Liver (tissue), 9 donors: ENCODE results near the gene ABCC11. TPM values are rescaled to one million over a fixed set of nuclear protein-coding genes. Genes with fewer than 3 reads are reported as not detected.

ENCODE experiments used
- DNase-seq: peaks from one replicate; pipeline ENCODE4 v3.0.0-alpha.2; 2017; ENCODE audit warnings: low spot score
- H3K27ac ChIP-seq, 2 donors: one replicate each; pipeline ENCODE4 v1.7.0; 2013; ENCODE audit warnings: inconsistent platforms in 2 of 2, low read length in 2 of 2, control low read depth in 1 of 2, low read depth in 1 of 2, mild to moderate bottlenecking in 1 of 2
- H3K27me3 ChIP-seq, 4 donors: one replicate each; pipeline versions ENCODE4 v1.6.1 to v1.7.0; 2013; ENCODE audit warnings: low read length in 3 of 4, inconsistent platforms in 1 of 4, mild to moderate bottlenecking in 1 of 4, moderate library complexity in 1 of 4; ENCODE audit not compliant: control insufficient read depth in 4 of 4, insufficient read depth in 4 of 4
- H3K36me3 ChIP-seq, 4 donors: one replicate each; pipeline versions ENCODE4 v1.6.1 to v1.7.0; 2013; ENCODE audit warnings: low read length in 3 of 4, mild to moderate bottlenecking in 3 of 4, low read depth in 1 of 4, moderate library complexity in 1 of 4; ENCODE audit not compliant: control insufficient read depth in 4 of 4, insufficient read depth in 3 of 4
- H3K4me1 ChIP-seq, 4 donors: one replicate each; pipeline versions ENCODE4 v1.6.1 to v1.7.0; 2013; ENCODE audit warnings: low read length in 3 of 4, mild to moderate bottlenecking in 3 of 4, moderate library complexity in 1 of 4; ENCODE audit not compliant: control insufficient read depth in 4 of 4, insufficient read depth in 4 of 4
- H3K4me3 ChIP-seq, 3 donors: one replicate each; pipeline versions ENCODE4 v1.6.1 to v1.7.0; 2013; ENCODE audit warnings: low read length in 3 of 3, control low read depth in 1 of 3, low read depth in 1 of 3, mild to moderate bottlenecking in 1 of 3
- H3K9ac ChIP-seq, 2 donors: one replicate each; pipeline ENCODE4 v1.7.0; 2013; ENCODE audit warnings: low read length in 2 of 2, mild to moderate bottlenecking in 2 of 2, moderate library complexity in 2 of 2, control low read depth in 1 of 2, low read depth in 1 of 2
- H3K9me3 ChIP-seq, 4 donors: one replicate each; pipeline versions ENCODE4 v1.6.1 to v1.7.0; 2013; ENCODE audit warnings: low read length in 3 of 4; ENCODE audit not compliant: control insufficient read depth in 4 of 4
- EGR1 ChIP-seq, 2 donors: IDR thresholded peaks; 2 replicates each; pipeline ENCODE4 v1.6.1; 2016 to 2018; ENCODE audit warnings: antibody characterized with exemption in 2 of 2, low read depth in 2 of 2
- FOXA1 ChIP-seq: IDR thresholded peaks from 2 replicates; pipeline ENCODE4 v1.6.1; 2016; ENCODE audit warnings: antibody characterized with exemption
- FOXA2 ChIP-seq: IDR thresholded peaks from 2 replicates; pipeline ENCODE4 v1.6.1; 2016; ENCODE audit warnings: antibody characterized with exemption
- GABPA ChIP-seq, 2 donors: IDR thresholded peaks in 1 of 2; conservative IDR thresholded peaks in 1 of 2; 2 replicates each; pipeline ENCODE4 v1.6.1; 2016; ENCODE audit warnings: antibody characterized with exemption in 2 of 2, mild to moderate bottlenecking in 1 of 2, moderate library complexity in 1 of 2
- HNF4A ChIP-seq, 2 donors: conservative IDR thresholded peaks; 2 replicates each; pipeline ENCODE4 v1.6.1; 2016; ENCODE audit warnings: antibody characterized with exemption in 2 of 2, mild to moderate bottlenecking in 2 of 2
- HNF4G ChIP-seq: IDR thresholded peaks from 2 replicates; pipeline ENCODE4 v1.6.1; 2016; ENCODE audit warnings: antibody characterized with exemption
- JUND ChIP-seq, 2 donors: IDR thresholded peaks; 2 replicates each; pipeline ENCODE4 v1.6.1; 2016; ENCODE audit warnings: antibody characterized with exemption in 2 of 2
- MAX ChIP-seq: IDR thresholded peaks from 2 replicates; pipeline ENCODE4 v1.6.1; 2016; ENCODE audit warnings: antibody characterized with exemption
- NR2F2 ChIP-seq: IDR thresholded peaks from 2 replicates; pipeline ENCODE4 v1.6.1; 2016; ENCODE audit warnings: antibody characterized with exemption
- RAD21 ChIP-seq, 2 donors: IDR thresholded peaks; 2 replicates each; pipeline ENCODE4 v1.6.1; 2016; ENCODE audit warnings: antibody characterized with exemption in 2 of 2, mild to moderate bottlenecking in 2 of 2
- REST ChIP-seq: IDR thresholded peaks from 2 replicates; pipeline ENCODE4 v1.6.1; 2016; ENCODE audit warnings: antibody characterized with exemption, mild to moderate bottlenecking
- RXRA ChIP-seq, 2 donors: IDR thresholded peaks; 2 replicates each; pipeline ENCODE4 v1.6.1; 2017 to 2018; ENCODE audit warnings: antibody characterized with exemption in 2 of 2, mild to moderate bottlenecking in 1 of 2
- SP1 ChIP-seq: IDR thresholded peaks from 2 replicates; pipeline ENCODE4 v1.6.1; 2018; ENCODE audit warnings: antibody characterized with exemption, mild to moderate bottlenecking
- TAF1 ChIP-seq: conservative IDR thresholded peaks from 2 replicates; pipeline ENCODE4 v1.6.1; 2016; ENCODE audit warnings: antibody characterized with exemption, mild to moderate bottlenecking
- WGBS: extraction: QIAGEN DNeasy Blood & Tissue Kit; methylation state at CpG from one replicate; pipeline ENCODE4 v1.1.7; 2013; 5-methylcytosine and 5-hydroxymethylcytosine counted together
- polyA plus RNA-seq, 2 donors: library from polyadenylated mRNA; stranded (reverse) in 1 of 2; unstranded in 1 of 2; fragments of 200-250 nt in 1 of 2; fragments of >200 nt in 1 of 2; fragmentation: Nextera tagmentation in 1 of 2; extraction: Ambion mirVana in 1 of 2; gene quantifications; one replicate each; pipeline versions ENCODE4 v1.2.1 to v1.2.3, GENCODE V29; 2013 to 2015
- total RNA-seq, 2 donors: library from RNA; depleted of rRNA; stranded (reverse); fragments of >200 nt; gene quantifications; one replicate each; pipeline ENCODE4 v1.2.3, GENCODE V29; 2014
- TF ChIP-seq, protein P1 (sequence below): fragments of 150-350 bp; IDR thresholded peaks from 2 replicates; pipeline ENCODE4 v1.5.1; 2017; ENCODE audit warnings: improper control_type of control experiment, low read depth, low read length; ENCODE audit not compliant: missing input control
- TF ChIP-seq, protein P2 (sequence below): IDR thresholded peaks from 2 replicates; pipeline ENCODE4 v1.6.1; 2016; ENCODE audit warnings: antibody characterized with exemption
- donor health status: healthy.
- donor health status: healthy.
- donor health status: healthy.
- donor health status: healthy.
- donor health status: healthy.

ABCC11 gene
- total and polyA plus RNA-seq, 4 donors: 1.4 to 22.3 (median 2.7) TPM

- WGBS: 92% methylated on average over 3 of the region's 3 CpGs
- Histone ChIP-seq H3K27me3 (no peaks in the 10 kb centered on the region), H3K9me3 (no peaks in the 10 kb centered on the region)
Observed at GRCh38 chr16:48218473-48218872, 28.9 kb downstream of the ABCC11 start.

DNA sequence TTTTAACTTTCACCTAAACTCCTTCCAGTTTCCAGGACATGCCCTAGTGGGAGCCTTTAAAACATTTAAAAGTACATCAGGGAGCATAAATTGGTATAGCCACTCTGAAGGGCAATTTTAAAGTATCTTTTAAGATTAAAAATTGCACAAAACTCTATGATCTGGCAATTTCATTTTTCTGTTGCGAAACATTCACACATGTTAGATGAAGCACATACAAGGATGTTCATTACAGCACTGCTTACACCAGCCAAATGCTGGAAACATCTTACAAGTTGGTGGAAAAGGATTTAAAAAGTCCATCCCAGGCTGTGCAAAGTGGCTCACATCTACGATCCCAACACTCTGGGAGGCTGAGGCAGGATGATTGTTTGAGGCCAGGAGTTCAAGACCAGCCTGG lies 29.6 kb downstream of the ABCC11 start:
- 91% methylated on average over 2 of the region's 2 CpGs for WGBS
- DNase-seq: no peak
- Histone ChIP-seq H3K4me3 (no peak overlapping the region), H3K27ac (no peak overlapping the region), H3K4me1 (no peaks in the 10 kb centered on the region), H3K27me3 (no peaks in the 10 kb centered on the region), H3K9ac (no peak overlapping the region), H3K36me3 (no peaks in the 10 kb centered on the region), H3K9me3 (no peaks in the 10 kb centered on the region)
- TF ChIP-seq TAF1 (no peak), MAX (no peak), SP1 (no peak), NR2F2 (no peak), JUND (IDR thresholded peaks at IDR 0.05) (no peak), RAD21 (IDR thresholded peaks at IDR 0.05) (no peak), EGR1 (IDR thresholded peaks at IDR 0.05; ENCODE audit: low read depth in 2 of 2) (no peak), HNF4G (no peak), RXRA (IDR thresholded peaks at IDR 0.05) (no peak), GABPA (IDR thresholded peaks at IDR 0.05 in 1 of 2, conservative IDR thresholded peaks at IDR 0.05 in 1 of 2) (no peak), FOXA1 (no peak), HNF4A (conservative IDR thresholded peaks at IDR 0.05) (no peak), FOXA2 (no peak)
- TF ChIP-seq, protein P1, sequence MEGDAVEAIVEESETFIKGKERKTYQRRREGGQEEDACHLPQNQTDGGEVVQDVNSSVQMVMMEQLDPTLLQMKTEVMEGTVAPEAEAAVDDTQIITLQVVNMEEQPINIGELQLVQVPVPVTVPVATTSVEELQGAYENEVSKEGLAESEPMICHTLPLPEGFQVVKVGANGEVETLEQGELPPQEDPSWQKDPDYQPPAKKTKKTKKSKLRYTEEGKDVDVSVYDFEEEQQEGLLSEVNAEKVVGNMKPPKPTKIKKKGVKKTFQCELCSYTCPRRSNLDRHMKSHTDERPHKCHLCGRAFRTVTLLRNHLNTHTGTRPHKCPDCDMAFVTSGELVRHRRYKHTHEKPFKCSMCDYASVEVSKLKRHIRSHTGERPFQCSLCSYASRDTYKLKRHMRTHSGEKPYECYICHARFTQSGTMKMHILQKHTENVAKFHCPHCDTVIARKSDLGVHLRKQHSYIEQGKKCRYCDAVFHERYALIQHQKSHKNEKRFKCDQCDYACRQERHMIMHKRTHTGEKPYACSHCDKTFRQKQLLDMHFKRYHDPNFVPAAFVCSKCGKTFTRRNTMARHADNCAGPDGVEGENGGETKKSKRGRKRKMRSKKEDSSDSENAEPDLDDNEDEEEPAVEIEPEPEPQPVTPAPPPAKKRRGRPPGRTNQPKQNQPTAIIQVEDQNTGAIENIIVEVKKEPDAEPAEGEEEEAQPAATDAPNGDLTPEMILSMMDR: no peak
- TF ChIP-seq, protein P2, sequence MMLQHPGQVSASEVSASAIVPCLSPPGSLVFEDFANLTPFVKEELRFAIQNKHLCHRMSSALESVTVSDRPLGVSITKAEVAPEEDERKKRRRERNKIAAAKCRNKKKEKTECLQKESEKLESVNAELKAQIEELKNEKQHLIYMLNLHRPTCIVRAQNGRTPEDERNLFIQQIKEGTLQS: no peak

More at GRCh38 chr16:48218473-48218872, 28.9 kb downstream of the ABCC11 start:
- no peak for DNase-seq
- no peak overlapping the region for H3K9ac ChIP-seq
- H3K27ac ChIP-seq: no peak overlapping the region
- no peak for TF ChIP-seq TAF1
- no peak for TF ChIP-seq RXRA (IDR thresholded peaks at IDR 0.05)
- H3K4me1 ChIP-seq: no peaks in the 10 kb centered on the region
- H3K36me3 ChIP-seq: no peaks in the 10 kb centered on the region
- no peak overlapping the region for H3K4me3 ChIP-seq

DNA sequence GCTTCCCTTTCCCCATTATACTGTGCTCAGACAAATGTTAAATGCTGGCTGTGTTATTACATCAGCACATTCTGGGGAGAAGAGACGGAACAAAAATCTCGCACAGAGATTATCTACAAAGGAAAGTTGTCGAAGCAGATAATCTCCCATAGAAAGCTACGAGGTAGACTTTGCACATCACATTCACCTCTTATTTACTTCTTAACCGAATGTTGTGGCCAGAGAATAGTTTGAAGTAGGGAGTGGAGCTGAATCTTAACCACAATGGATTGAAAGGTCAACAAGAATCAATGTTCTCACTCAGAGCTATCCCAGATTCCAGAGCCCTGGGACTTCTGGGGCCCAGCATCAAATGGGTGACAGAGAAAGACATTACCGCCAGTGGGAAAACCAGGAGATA lies 31.6 kb downstream of the ABCC11 start:
- no peaks in the 10 kb centered on the region for H3K27me3 ChIP-seq
- H3K9ac ChIP-seq: no peak overlapping the region
- H3K9me3 ChIP-seq: no peaks in the 10 kb centered on the region
- H3K4me1 ChIP-seq: peaks cover 0 to 3% (median 3%) of the 10 kb centered on the region in 4 donors
- 88% methylated on average over 6 of the region's 6 CpGs for WGBS
- no peak overlapping the region for H3K4me3 ChIP-seq
- DNase-seq: no peak
- TF ChIP-seq NR2F2: peak; percentile 15
- TF ChIP-seq, protein P2: peak; percentile 37
- peak in 1 of 2 donors; percentile 83 for TF ChIP-seq HNF4A (conservative IDR thresholded peaks at IDR 0.05)
- TF ChIP-seq JUND (IDR thresholded peaks at IDR 0.05): peak in 1 of 2 donors; percentile 14
- TF ChIP-seq HNF4G: peak; percentile 64
- TF ChIP-seq, protein P1: no peak
- TF ChIP-seq FOXA2: no peak
- TF ChIP-seq SP1: peak; percentile 87
- TF ChIP-seq EGR1 (IDR thresholded peaks at IDR 0.05; ENCODE audit: low read depth in 2 of 2): no peak
- peak in 1 of 2 donors; percentile 45 for TF ChIP-seq RAD21 (IDR thresholded peaks at IDR 0.05)
- no peak for TF ChIP-seq REST
- H3K27ac ChIP-seq: no peak overlapping the region
- no peaks in the 10 kb centered on the region for H3K36me3 ChIP-seq
